Tibial nerve (tissue), 4 donors: Measurements from ENCODE around the gene NOX5. TPM values are rescaled to one million over a fixed set of nuclear protein-coding genes. Genes with fewer than 3 reads are reported as not detected.

Experiments
- DNase-seq, 2 donors: peaks; one replicate each; pipeline ENCODE4 v3.0.0-alpha.2; 2019; ENCODE audit warnings: low spot score in 2 of 2
- H3K27ac ChIP-seq, 4 donors: fragments of 200-600 bp; sonication (generic) in 3 of 4; one replicate each; pipeline ENCODE4 v1.5.1; 2017 to 2019; ENCODE audit warnings: mild to moderate bottlenecking in 1 of 4
- H3K27me3 ChIP-seq, 2 donors: fragments of 200-600 bp; sonication (generic) in 1 of 2; one replicate each; pipeline versions ENCODE4 v1.5.1 to v1.6.0; 2017 to 2019
- H3K36me3 ChIP-seq, 3 donors: fragments of 200-600 bp; sonication (generic); one replicate each; pipeline ENCODE4 v1.5.1; 2018 to 2019
- H3K4me1 ChIP-seq, 4 donors: fragments of 200-600 bp; sonication (generic) in 3 of 4; one replicate each; pipeline ENCODE4 v1.5.1; 2017 to 2019
- H3K4me3 ChIP-seq, 4 donors: fragments of 200-600 bp; sonication (generic) in 3 of 4; one replicate each; pipeline ENCODE4 v1.5.1; 2017 to 2019; ENCODE audit warnings: mild to moderate bottlenecking in 1 of 4, moderate library complexity in 1 of 4
- H3K9me3 ChIP-seq, 4 donors: fragments of 200-600 bp; sonication (generic) in 3 of 4; one replicate each; pipeline ENCODE4 v1.5.1; 2017 to 2019
- EP300 ChIP-seq, 2 donors: sonication (generic); formaldehyde crosslinking; IDR thresholded peaks; one replicate each; pipeline ENCODE4 v1.6.1; 2017; ENCODE audit warnings: antibody characterized with exemption in 2 of 2, mild to moderate bottlenecking in 1 of 2
- POLR2A ChIP-seq, 2 donors: fragments of 450-650 bp; IDR thresholded peaks; one replicate each; pipeline ENCODE4 v1.6.1; 2017; ENCODE audit warnings: antibody characterized with exemption in 2 of 2, mild to moderate bottlenecking in 2 of 2, moderate library complexity in 2 of 2
- WGBS, 2 donors: methylation state at CpG; one replicate each; pipeline ENCODE4 v1.1.5; 2018; 5-methylcytosine and 5-hydroxymethylcytosine counted together
- total RNA-seq, 4 donors: library from RNA; depleted of rRNA; stranded (reverse); fragments of >200 nt; gene quantifications; one replicate each; pipeline ENCODE4 v1.1.0, GENCODE V29; 2016
- TF ChIP-seq, protein P1 (sequence below), 5 experiments: fragments of 200-600 bp in 3 of 5; fragments of 450-650 bp in 2 of 5; sonication (generic) in 3 of 5; IDR thresholded peaks; one replicate each; pipeline ENCODE4 v1.5.1; 2016 to 2019; ENCODE audit warnings: antibody characterized with exemption in 5 of 5, mild to moderate bottlenecking in 3 of 5, moderate library complexity in 2 of 5

Gene NOX5
- total RNA-seq, 4 donors from 2014 or later, result 0.21 to 2.7 (median 1.1) TPM

DNA sequence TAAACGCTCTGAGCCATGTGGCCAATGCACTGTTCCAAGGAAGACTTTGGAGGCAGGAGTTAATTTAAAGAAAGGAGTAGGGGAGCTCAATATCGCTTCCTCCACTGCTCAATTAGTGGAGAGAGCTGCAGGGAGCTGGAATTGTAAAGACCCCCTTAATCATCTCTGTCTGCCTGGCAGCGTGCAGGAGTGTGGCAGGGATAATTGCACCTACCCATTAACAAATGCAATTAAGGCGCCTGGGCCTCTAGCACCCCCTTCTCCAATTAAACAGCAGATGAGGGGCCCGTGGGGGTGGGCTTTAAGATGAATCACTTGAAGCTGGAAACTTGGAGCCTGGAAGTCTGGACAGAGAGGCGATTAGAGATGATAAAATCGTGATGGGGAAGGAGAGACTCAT is 84.3 kb downstream of the NOX5 start:
- no peak for TF ChIP-seq EP300 (IDR thresholded peaks at IDR 0.05)
- no peak for TF ChIP-seq POLR2A (IDR thresholded peaks at IDR 0.05)
- TF ChIP-seq, protein P1, sequence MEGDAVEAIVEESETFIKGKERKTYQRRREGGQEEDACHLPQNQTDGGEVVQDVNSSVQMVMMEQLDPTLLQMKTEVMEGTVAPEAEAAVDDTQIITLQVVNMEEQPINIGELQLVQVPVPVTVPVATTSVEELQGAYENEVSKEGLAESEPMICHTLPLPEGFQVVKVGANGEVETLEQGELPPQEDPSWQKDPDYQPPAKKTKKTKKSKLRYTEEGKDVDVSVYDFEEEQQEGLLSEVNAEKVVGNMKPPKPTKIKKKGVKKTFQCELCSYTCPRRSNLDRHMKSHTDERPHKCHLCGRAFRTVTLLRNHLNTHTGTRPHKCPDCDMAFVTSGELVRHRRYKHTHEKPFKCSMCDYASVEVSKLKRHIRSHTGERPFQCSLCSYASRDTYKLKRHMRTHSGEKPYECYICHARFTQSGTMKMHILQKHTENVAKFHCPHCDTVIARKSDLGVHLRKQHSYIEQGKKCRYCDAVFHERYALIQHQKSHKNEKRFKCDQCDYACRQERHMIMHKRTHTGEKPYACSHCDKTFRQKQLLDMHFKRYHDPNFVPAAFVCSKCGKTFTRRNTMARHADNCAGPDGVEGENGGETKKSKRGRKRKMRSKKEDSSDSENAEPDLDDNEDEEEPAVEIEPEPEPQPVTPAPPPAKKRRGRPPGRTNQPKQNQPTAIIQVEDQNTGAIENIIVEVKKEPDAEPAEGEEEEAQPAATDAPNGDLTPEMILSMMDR (IDR thresholded peaks at IDR 0.05), result no peak
- H3K4me3 ChIP-seq, result no peak overlapping the region
- H3K4me1 ChIP-seq, result peaks cover 0 to 6% (median 0%) of the 10 kb centered on the region in 4 donors
- H3K9me3 ChIP-seq, result no peaks in the 10 kb centered on the region
- no peaks in the 10 kb centered on the region for H3K36me3 ChIP-seq
- 82 to 83% methylated on average over 7 of the region's 7 CpGs for WGBS, 2 donors
- DNase-seq, result no peak
- H3K27me3 ChIP-seq, result no peaks in the 10 kb centered on the region
- no peak overlapping the region for H3K27ac ChIP-seq

DNA sequence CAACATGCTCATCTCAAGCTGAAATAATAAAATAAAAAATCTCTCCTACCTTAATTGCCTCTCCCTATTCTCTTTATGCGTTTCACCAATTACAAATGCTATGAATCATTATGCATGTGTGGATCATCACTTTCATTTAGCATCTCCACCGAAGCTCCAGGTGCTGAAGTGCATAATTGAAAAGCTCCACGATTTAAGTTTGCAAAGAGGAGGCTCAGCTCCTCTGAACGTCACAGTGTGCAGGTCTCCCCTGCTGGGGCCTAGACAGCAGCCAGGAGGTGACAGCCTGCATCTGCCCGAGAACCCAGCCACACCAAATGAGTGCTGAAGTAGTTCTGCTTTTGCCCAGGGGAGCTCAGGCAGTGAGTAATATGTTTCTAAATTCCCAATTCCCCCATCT is 85.4 kb downstream of the NOX5 start:
- H3K27me3 ChIP-seq, result no peaks in the 10 kb centered on the region
- H3K36me3 ChIP-seq, result no peaks in the 10 kb centered on the region
- H3K4me3 ChIP-seq, result no peak overlapping the region
- WGBS, 2 donors, result 69 to 70% methylated on average over 5 of the region's 5 CpGs
- H3K27ac ChIP-seq, result no peak overlapping the region
- DNase-seq, result no peak
- H3K4me1 ChIP-seq, result no peaks in the 10 kb centered on the region
- TF ChIP-seq, protein P1 (IDR thresholded peaks at IDR 0.05), result no peak
- TF ChIP-seq POLR2A (IDR thresholded peaks at IDR 0.05) (no peak), EP300 (IDR thresholded peaks at IDR 0.05) (no peak)
- H3K9me3 ChIP-seq, result no peaks in the 10 kb centered on the region

DNA sequence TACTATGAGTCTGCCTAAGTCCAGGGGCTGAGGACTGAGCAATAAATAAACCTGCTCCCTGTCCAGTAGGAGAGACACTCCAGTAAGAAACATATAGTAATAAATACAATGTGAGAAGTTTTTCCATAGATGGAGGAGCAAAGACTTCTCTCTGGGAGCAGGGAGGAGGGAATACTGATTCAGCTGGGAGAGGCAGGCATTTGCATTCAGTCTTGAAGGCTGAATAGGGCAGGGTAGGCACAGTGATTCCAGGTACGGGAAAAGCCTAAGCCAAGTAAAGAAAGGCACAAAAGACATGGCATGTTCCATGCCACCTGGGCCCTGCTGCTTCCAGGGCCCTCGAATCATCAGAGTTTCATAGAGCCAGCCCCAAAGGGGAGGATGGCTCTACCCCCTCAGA is 86.3 kb downstream of the NOX5 start:
- TF ChIP-seq EP300 (IDR thresholded peaks at IDR 0.05), result no peak
- no peak for TF ChIP-seq POLR2A (IDR thresholded peaks at IDR 0.05)
- TF ChIP-seq, protein P1 (IDR thresholded peaks at IDR 0.05), result no peak
- Histone ChIP-seq H3K4me1 (no peaks in the 10 kb centered on the region), H3K27ac (no peak overlapping the region), H3K27me3 (no peaks in the 10 kb centered on the region), H3K36me3 (no peaks in the 10 kb centered on the region), H3K4me3 (no peak overlapping the region), H3K9me3 (no peaks in the 10 kb centered on the region)
- no peak for DNase-seq
- 76 to 86% methylated on average over 2 of the region's 2 CpGs for WGBS, 2 donors

- 64 to 72% methylated on average over 12 of the region's 12 CpGs for WGBS, 2 donors
- H3K9me3 ChIP-seq, result no peaks in the 10 kb centered on the region
- H3K4me3 ChIP-seq, result no peak overlapping the region
- H3K27me3 ChIP-seq, result no peaks in the 10 kb centered on the region
- TF ChIP-seq, protein P1 (IDR thresholded peaks at IDR 0.05), result no peak
- no peak for TF ChIP-seq POLR2A (IDR thresholded peaks at IDR 0.05)
- no peak for TF ChIP-seq EP300 (IDR thresholded peaks at IDR 0.05)
- DNase-seq, result no peak
- H3K36me3 ChIP-seq, result no peaks in the 10 kb centered on the region
- H3K27ac ChIP-seq, result no peak overlapping the region
- H3K4me1 ChIP-seq, result no peaks in the 10 kb centered on the region
These were observed 89.7 kb downstream of the NOX5 start for GRCh38 chr15:69104050-69104750.

GRCh38 chr15:69105451-69105985 is 91.0 kb downstream of the NOX5 start:
- TF ChIP-seq POLR2A (IDR thresholded peaks at IDR 0.05) (no peak), EP300 (IDR thresholded peaks at IDR 0.05) (no peak)
- TF ChIP-seq, protein P1 (IDR thresholded peaks at IDR 0.05), result no peak
- no peak overlapping the region for H3K4me3 ChIP-seq
- no peak overlapping the region for H3K27ac ChIP-seq
- no peaks in the 10 kb centered on the region for H3K36me3 ChIP-seq
- DNase-seq, result no peak
- no peaks in the 10 kb centered on the region for H3K27me3 ChIP-seq
- WGBS, 2 donors, result 86 to 88% methylated on average over 3 of the region's 3 CpGs
- no peaks in the 10 kb centered on the region for H3K9me3 ChIP-seq
- H3K4me1 ChIP-seq, result no peaks in the 10 kb centered on the region
